ENCODE results near the gene RCOR1. TPM values are rescaled to one million over a fixed set of nuclear protein-coding genes. Genes with fewer than 3 reads are reported as not detected.

The RCOR1 gene
- total and polyA plus RNA-seq, 5 donors from 2014 or later, result 0.40 to 28.1 (median 0.51) TPM

- no peak for ATAC-seq (ENCODE audit: low read depth in 2 of 2)
- no peaks in the 10 kb centered on the region for H3K27me3 ChIP-seq (ENCODE audit: control insufficient read depth, insufficient read depth, low read length)
- Mint-ChIP-seq H3K4me1 (peaks cover 13 to 25% (median 17%) of the 10 kb centered on the region in 4 donors), H3K36me3 (peaks cover 15% of the 10 kb centered on the region), H3K4me3 (no peak overlapping the region), H3K27me3 (no peaks in the 10 kb centered on the region), H3K9me3 (peaks cover 0 to 6% (median 0%) of the 10 kb centered on the region in 7 donors), H3K27ac (no peak overlapping the region)
- H3K4me1 ChIP-seq (ENCODE audit: control insufficient read depth, insufficient read depth, low read length, poor library complexity, severe bottlenecking), result no peaks in the 10 kb centered on the region
- no peaks in the 10 kb centered on the region for H3K9me3 ChIP-seq (ENCODE audit: control insufficient read depth in 2 of 2, low read length in 2 of 2)
- no peak overlapping the region for H3K4me3 ChIP-seq (ENCODE audit: low read depth, low read length)
- no peak overlapping the region for H3K27ac ChIP-seq (ENCODE audit: insufficient read depth, low read length, poor library complexity, severe bottlenecking)
- no peaks in the 10 kb centered on the region for H3K36me3 ChIP-seq (ENCODE audit: control insufficient read depth, insufficient read depth, low read length)
- DNase-seq, result no peak
Observed at GRCh38 chr14:102672410-102672960, 80.0 kb downstream of the RCOR1 start.

GRCh38 chr14:102675396-102675795 lies 82.9 kb downstream of the RCOR1 start:
- Histone ChIP-seq H3K9me3 (ENCODE audit: control insufficient read depth in 2 of 2, low read length in 2 of 2) (no peaks in the 10 kb centered on the region), H3K36me3 (ENCODE audit: control insufficient read depth, insufficient read depth, low read length) (no peaks in the 10 kb centered on the region), H3K4me1 (ENCODE audit: control insufficient read depth, insufficient read depth, low read length, poor library complexity, severe bottlenecking) (no peaks in the 10 kb centered on the region), H3K27ac (ENCODE audit: insufficient read depth, low read length, poor library complexity, severe bottlenecking) (no peak overlapping the region), H3K4me3 (ENCODE audit: low read depth, low read length) (no peak overlapping the region), H3K27me3 (ENCODE audit: control insufficient read depth, insufficient read depth, low read length) (no peaks in the 10 kb centered on the region)
- DNase-seq, result no peak
- Mint-ChIP-seq H3K27me3 (no peaks in the 10 kb centered on the region), H3K4me3 (no peak overlapping the region), H3K36me3 (peaks cover 15% of the 10 kb centered on the region), H3K4me1 (peaks cover 8 to 19% (median 10%) of the 10 kb centered on the region in 4 donors), H3K9me3 (peaks cover 0 to 6% (median 0%) of the 10 kb centered on the region in 7 donors), H3K27ac (no peak overlapping the region)
- no peak for ATAC-seq (ENCODE audit: low read depth in 2 of 2)

- Mint-ChIP-seq H3K9me3 (no peaks in the 10 kb centered on the region), H3K4me3 (no peak overlapping the region), H3K27me3 (no peaks in the 10 kb centered on the region), H3K36me3 (peaks cover 25% of the 10 kb centered on the region), H3K4me1 (peaks cover 10 to 28% (median 12%) of the 10 kb centered on the region in 4 donors), H3K27ac (no peak overlapping the region)
- Histone ChIP-seq H3K27me3 (ENCODE audit: control insufficient read depth, insufficient read depth, low read length) (no peaks in the 10 kb centered on the region), H3K27ac (ENCODE audit: insufficient read depth, low read length, poor library complexity, severe bottlenecking) (no peak overlapping the region), H3K4me3 (ENCODE audit: low read depth, low read length) (no peak overlapping the region), H3K4me1 (ENCODE audit: control insufficient read depth, insufficient read depth, low read length, poor library complexity, severe bottlenecking) (no peaks in the 10 kb centered on the region), H3K9me3 (ENCODE audit: control insufficient read depth in 2 of 2, low read length in 2 of 2) (no peaks in the 10 kb centered on the region), H3K36me3 (ENCODE audit: control insufficient read depth, insufficient read depth, low read length) (peaks cover 4% of the 10 kb centered on the region)
- no peak for ATAC-seq (ENCODE audit: low read depth in 2 of 2)
- DNase-seq, result no peak
Observed at GRCh38 chr14:102678394-102678793, 85.9 kb downstream of the RCOR1 start.

GRCh38 chr14:102683399-102684297 lies 91.2 kb downstream of the RCOR1 start:
- H3K27ac Mint-ChIP-seq, result no peak overlapping the region
- ATAC-seq (ENCODE audit: low read depth in 2 of 2), result no peak

GRCh38 chr14:102684298-102684663 lies 91.8 kb downstream of the RCOR1 start:
- peaks cover 23 to 26% (median 25%) of the 10 kb centered on the region in 4 donors for H3K4me1 Mint-ChIP-seq
- Histone ChIP-seq H3K4me3 (ENCODE audit: low read depth, low read length) (no peak overlapping the region), H3K9me3 (ENCODE audit: control insufficient read depth in 2 of 2, low read length in 2 of 2) (no peaks in the 10 kb centered on the region), H3K4me1 (ENCODE audit: control insufficient read depth, insufficient read depth, low read length, poor library complexity, severe bottlenecking) (no peaks in the 10 kb centered on the region), H3K27ac (ENCODE audit: insufficient read depth, low read length, poor library complexity, severe bottlenecking) (no peak overlapping the region), H3K36me3 (ENCODE audit: control insufficient read depth, insufficient read depth, low read length) (peaks cover 6% of the 10 kb centered on the region), H3K27me3 (ENCODE audit: control insufficient read depth, insufficient read depth, low read length) (no peaks in the 10 kb centered on the region)
- no peak overlapping the region for H3K27ac Mint-ChIP-seq
- no peak overlapping the region for H3K4me3 Mint-ChIP-seq
- no peaks in the 10 kb centered on the region for H3K9me3 Mint-ChIP-seq
- ATAC-seq (ENCODE audit: low read depth in 2 of 2) (no peak), DNase-seq (no peak)
- peaks cover 23% of the 10 kb centered on the region for H3K36me3 Mint-ChIP-seq
- no peaks in the 10 kb centered on the region for H3K27me3 Mint-ChIP-seq

More at GRCh38 chr14:102683399-102684297, 91.2 kb downstream of the RCOR1 start:
- Mint-ChIP-seq H3K4me1 (peaks cover 22 to 26% (median 23%) of the 10 kb centered on the region in 4 donors), H3K9me3 (no peaks in the 10 kb centered on the region), H3K4me3 (no peak overlapping the region), H3K27me3 (no peaks in the 10 kb centered on the region), H3K36me3 (peaks cover 23% of the 10 kb centered on the region)
- no peak overlapping the region for H3K27ac ChIP-seq (ENCODE audit: insufficient read depth, low read length, poor library complexity, severe bottlenecking)
- DNase-seq, result no peak
- no peaks in the 10 kb centered on the region for H3K4me1 ChIP-seq (ENCODE audit: control insufficient read depth, insufficient read depth, low read length, poor library complexity, severe bottlenecking)
- H3K9me3 ChIP-seq (ENCODE audit: control insufficient read depth in 2 of 2, low read length in 2 of 2), result no peaks in the 10 kb centered on the region
- H3K4me3 ChIP-seq (ENCODE audit: low read depth, low read length), result no peak overlapping the region
- H3K27me3 ChIP-seq (ENCODE audit: control insufficient read depth, insufficient read depth, low read length), result no peaks in the 10 kb centered on the region
- peaks cover 6% of the 10 kb centered on the region for H3K36me3 ChIP-seq (ENCODE audit: control insufficient read depth, insufficient read depth, low read length)

- Histone ChIP-seq H3K4me1 (ENCODE audit: control insufficient read depth, insufficient read depth, low read length, poor library complexity, severe bottlenecking) (no peaks in the 10 kb centered on the region), H3K36me3 (ENCODE audit: control insufficient read depth, insufficient read depth, low read length) (peaks cover 6% of the 10 kb centered on the region), H3K27me3 (ENCODE audit: control insufficient read depth, insufficient read depth, low read length) (no peaks in the 10 kb centered on the region), H3K4me3 (ENCODE audit: low read depth, low read length) (no peak overlapping the region), H3K27ac (ENCODE audit: insufficient read depth, low read length, poor library complexity, severe bottlenecking) (no peak overlapping the region), H3K9me3 (ENCODE audit: control insufficient read depth in 2 of 2, low read length in 2 of 2) (no peaks in the 10 kb centered on the region)
- H3K27me3 Mint-ChIP-seq, result no peaks in the 10 kb centered on the region
- ATAC-seq (ENCODE audit: low read depth in 2 of 2), result no peak
- H3K27ac Mint-ChIP-seq, result peak overlapping the region; percentile 7 to 69 (median 57)
- no peak for DNase-seq
- peaks cover 17% of the 10 kb centered on the region for H3K36me3 Mint-ChIP-seq
- H3K4me1 Mint-ChIP-seq, result peaks cover 12 to 27% (median 23%) of the 10 kb centered on the region in 4 donors
- H3K4me3 Mint-ChIP-seq, result no peak overlapping the region
- H3K9me3 Mint-ChIP-seq, result no peaks in the 10 kb centered on the region
Observed at GRCh38 chr14:102686196-102686801, 93.8 kb downstream of the RCOR1 start.

GRCh38 chr14:102688290-102688689 lies 95.8 kb downstream of the RCOR1 start:
- DNase-seq, result no peak
- H3K27ac ChIP-seq (ENCODE audit: insufficient read depth, low read length, poor library complexity, severe bottlenecking), result no peak overlapping the region

More at GRCh38 chr14:102688290-102688689, 95.8 kb downstream of the RCOR1 start:
- Histone ChIP-seq H3K27me3 (ENCODE audit: control insufficient read depth, insufficient read depth, low read length) (no peaks in the 10 kb centered on the region), H3K9me3 (ENCODE audit: control insufficient read depth in 2 of 2, low read length in 2 of 2) (no peaks in the 10 kb centered on the region), H3K36me3 (ENCODE audit: control insufficient read depth, insufficient read depth, low read length) (peaks cover 3% of the 10 kb centered on the region), H3K4me3 (ENCODE audit: low read depth, low read length) (no peak overlapping the region), H3K4me1 (ENCODE audit: control insufficient read depth, insufficient read depth, low read length, poor library complexity, severe bottlenecking) (no peaks in the 10 kb centered on the region)
- no peak overlapping the region for H3K4me3 Mint-ChIP-seq
- H3K27ac Mint-ChIP-seq, result peak overlapping the region in 1 of 3 donors; percentile 69
- H3K4me1 Mint-ChIP-seq, result peaks cover 8 to 26% (median 23%) of the 10 kb centered on the region in 4 donors
- H3K9me3 Mint-ChIP-seq, result no peaks in the 10 kb centered on the region
- no peak for ATAC-seq (ENCODE audit: low read depth in 2 of 2)
- H3K27me3 Mint-ChIP-seq, result no peaks in the 10 kb centered on the region
- peaks cover 7% of the 10 kb centered on the region for H3K36me3 Mint-ChIP-seq
